GM19467 (cell line): ENCODE results near the gene GALNT3.

Experiments used
- ATAC-seq: cut with Tn5 transposase; IDR thresholded peaks from one replicate; pipeline ENCODE4 v1.9.1; 2021; ENCODE audit warnings: mild to moderate bottlenecking, moderate library complexity; ENCODE audit not compliant: unreplicated experiment

Gene GALNT3

GRCh38 chr2:165746501-165746900, 47.5 kb downstream of the GALNT3 start:
- no peak for ATAC-seq

GRCh38 chr2:165745916-165746315, 48.1 kb downstream of the GALNT3 start:
- no peak for ATAC-seq

GRCh38 chr2:165743442-165743841, 50.6 kb downstream of the GALNT3 start:
- ATAC-seq = peak; percentile 79

- no peak for ATAC-seq
Observed at GRCh38 chr2:165725421-165725820, 68.6 kb downstream of the GALNT3 start.

- no peak for ATAC-seq
Observed at GRCh38 chr2:165720511-165720910, 73.5 kb downstream of the GALNT3 start.

- no peak for ATAC-seq
Observed at GRCh38 chr2:165718610-165719210, 75.3 kb downstream of the GALNT3 start.

GRCh38 chr2:165716091-165716490, 78.0 kb downstream of the GALNT3 start:
- no peak for ATAC-seq

- no peak for ATAC-seq
Observed at GRCh38 chr2:165706960-165707487, 87.0 kb downstream of the GALNT3 start.

- no peak for ATAC-seq
Observed at GRCh38 chr2:165701147-165701546, 92.9 kb downstream of the GALNT3 start.

- ATAC-seq = no peak
Observed at GRCh38 chr2:165700531-165700930, 93.5 kb downstream of the GALNT3 start.

GRCh38 chr2:165699946-165700345, 94.1 kb downstream of the GALNT3 start:
- no peak for ATAC-seq

GRCh38 chr2:165698444-165698884, 95.6 kb downstream of the GALNT3 start:
- ATAC-seq = peak; percentile 86

- ATAC-seq = no peak
Observed at GRCh38 chr2:165697748-165698443, 96.2 kb downstream of the GALNT3 start.
